Lung (tissue), 12 donors: ENCODE measurements around the gene FOXP1. TPM values are rescaled to one million over a fixed set of nuclear protein-coding genes. Genes with fewer than 3 reads are reported as not detected.

Source experiments
- ATAC-seq: fragments of 200-7000 bp; cut with Tn5 transposase; one replicate; pipeline ENCODE4 v1.9.1; 2020; ENCODE audit warnings: moderate number of reproducible peaks; ENCODE audit not compliant: insufficient read depth, low FRiP score
- DNase-seq, 3 donors: peaks; one replicate each; pipeline ENCODE4 v3.0.0-alpha.2; 2013 to 2017
- H3K27ac ChIP-seq, 2 donors: one replicate each; pipeline ENCODE4 v1.5.1; 2013; ENCODE audit warnings: mild to moderate bottlenecking in 2 of 2, moderate library complexity in 2 of 2, control low read depth in 1 of 2, inconsistent platforms in 1 of 2, low read depth in 1 of 2, low read length in 1 of 2
- H3K27me3 ChIP-seq, 3 donors: one replicate each; pipeline ENCODE4 v1.5.1; 2013; ENCODE audit warnings: low read length in 2 of 3; ENCODE audit not compliant: control insufficient read depth in 3 of 3, insufficient read depth in 3 of 3
- H3K36me3 ChIP-seq, 4 donors: one replicate each; pipeline ENCODE4 v1.5.1; 2013; ENCODE audit warnings: low read length in 4 of 4, mild to moderate bottlenecking in 1 of 4, moderate library complexity in 1 of 4; ENCODE audit not compliant: control insufficient read depth in 4 of 4, insufficient read depth in 4 of 4
- H3K4me1 ChIP-seq, 5 donors: one replicate each; pipeline ENCODE4 v1.5.1; 2013; ENCODE audit warnings: low read length in 5 of 5, mild to moderate bottlenecking in 2 of 5, moderate library complexity in 1 of 5; ENCODE audit not compliant: control insufficient read depth in 5 of 5, insufficient read depth in 5 of 5
- H3K4me3 ChIP-seq: one replicate; pipeline ENCODE4 v1.5.1; 2013; ENCODE audit warnings: mild to moderate bottlenecking, control low read depth, moderate library complexity
- H3K9ac ChIP-seq, 2 donors: one replicate each; pipeline ENCODE4 v1.5.1; 2013; ENCODE audit warnings: low read length in 2 of 2, control low read depth in 1 of 2; ENCODE audit not compliant: insufficient read depth in 1 of 2
- H3K9me3 ChIP-seq, 4 donors: one replicate each; pipeline ENCODE4 v1.5.1; 2013; ENCODE audit warnings: low read length in 3 of 4, mild to moderate bottlenecking in 1 of 4, moderate library complexity in 1 of 4; ENCODE audit not compliant: control insufficient read depth in 4 of 4, insufficient read depth in 3 of 4
- CTCF ChIP-seq: IDR thresholded peaks from 2 replicates; pipeline ENCODE4 v1.5.1; 2012; ENCODE audit warnings: mild to moderate bottlenecking; ENCODE audit errors: control extremely low read depth, extremely low read depth
- WGBS, 2 donors: extraction: QIAGEN DNeasy Blood & Tissue Kit; methylation state at CpG; one replicate each; pipeline ENCODE4 v1.1.7; 2013; 5-methylcytosine and 5-hydroxymethylcytosine counted together
- polyA plus RNA-seq, 2 donors: library from polyadenylated mRNA; stranded (reverse); fragments of 200-250 nt; gene quantifications; one replicate each; pipeline ENCODE4 v1.2.1, GENCODE V29; 2013
- total RNA-seq, 2 donors: library from RNA; depleted of rRNA in 1 of 2; stranded (reverse); fragments of >200 nt in 1 of 2; gene quantifications; one replicate each; pipeline ENCODE4 v1.2.1, GENCODE V29; 2014 to 2021
- donor health status: control.
- donor health status: control.
- donor health status: Bipolar disorder and iron deficiency.
- donor health status: healthy.
- donor health status: DM: yes; HTN: yes; CAD: no.

FOXP1 gene
- total and polyA plus RNA-seq, 4 donors: 13.8 to 287 (median 73.9) TPM

- Histone ChIP-seq H3K9me3 (no peaks in the 10 kb centered on the region), H3K27ac (no peak overlapping the region), H3K36me3 (peaks cover 0 to 1% (median 0%) of the 10 kb centered on the region in 4 donors), H3K4me1 (peaks cover 0 to 23% (median 21%) of the 10 kb centered on the region in 5 donors), H3K4me3 (no peak overlapping the region), H3K27me3 (no peaks in the 10 kb centered on the region), H3K9ac (no peak overlapping the region)
- DNase-seq (no peak), ATAC-seq (no peak)
- no peak for TF ChIP-seq CTCF
- WGBS, 2 donors: 48 to 80% methylated on average over 1 of the region's 1 CpG
Observed at GRCh38 chr3:71124048-71124447, 459.5 kb downstream of the FOXP1 start.

GRCh38 chr3:71122641-71123040 lies 460.9 kb downstream of the FOXP1 start:
- peaks cover 0 to 1% (median 0%) of the 10 kb centered on the region in 4 donors for H3K36me3 ChIP-seq
- H3K9ac ChIP-seq: no peak overlapping the region
- DNase-seq (no peak), ATAC-seq (no peak)
- H3K27me3 ChIP-seq: no peaks in the 10 kb centered on the region
- no peak overlapping the region for H3K4me3 ChIP-seq
- no peaks in the 10 kb centered on the region for H3K9me3 ChIP-seq
- no peak for TF ChIP-seq CTCF
- no peak overlapping the region for H3K27ac ChIP-seq
- 90 to 92% methylated on average over 4 of the region's 4 CpGs for WGBS, 2 donors
- peaks cover 0 to 17% (median 9%) of the 10 kb centered on the region in 5 donors for H3K4me1 ChIP-seq

- Histone ChIP-seq H3K9me3 (no peaks in the 10 kb centered on the region), H3K4me3 (no peak overlapping the region), H3K4me1 (peaks cover 0 to 16% (median 6%) of the 10 kb centered on the region in 5 donors), H3K9ac (no peak overlapping the region), H3K36me3 (peaks cover 0 to 4% (median 0%) of the 10 kb centered on the region in 4 donors), H3K27ac (no peak overlapping the region), H3K27me3 (no peaks in the 10 kb centered on the region)
- no peak for ATAC-seq
- 82 to 88% methylated on average over 3 of the region's 3 CpGs for WGBS, 2 donors
- no peak for TF ChIP-seq CTCF
- DNase-seq: no peak
Observed at GRCh38 chr3:71121429-71122167, 461.9 kb downstream of the FOXP1 start.
